Left lung (tissue), 10 donors: ENCODE data around the gene ELOVL5. TPM values are rescaled to one million over a fixed set of nuclear protein-coding genes. Genes with fewer than 3 reads are reported as not detected.
A peak's percentile ranks its signal among the peaks of the same experiment; 100 is the strongest.

Experiments used
- ATAC-seq: fragments of 200-7000 bp; cut with Tn5 transposase; one replicate; pipeline ENCODE4 v1.9.1; 2020; ENCODE audit warnings: moderate library complexity
- DNase-seq, 4 donors: peaks; one replicate each; pipeline ENCODE4 v3.0.0-alpha.2; 2013 to 2020
- H3K27ac ChIP-seq, 2 donors: fragments of 200-600 bp; sonication (generic) in 1 of 2; one replicate each; pipeline versions ENCODE4 v1.5.0 to v1.8.0; 2020 to 2021
- H3K27me3 ChIP-seq, 2 donors: fragments of 200-600 bp; sonication (generic) in 1 of 2; one replicate each; pipeline versions ENCODE4 v1.5.0 to v1.8.0; 2020 to 2021
- H3K36me3 ChIP-seq, 2 donors: fragments of 200-600 bp; sonication (generic) in 1 of 2; one replicate each; pipeline versions ENCODE4 v1.5.0 to v1.8.0; 2020 to 2021
- H3K4me1 ChIP-seq, 2 donors: fragments of 200-600 bp; one replicate each; pipeline ENCODE4 v1.8.0; 2021
- H3K4me3 ChIP-seq, 2 donors: fragments of 200-600 bp; sonication (generic) in 1 of 2; one replicate each; pipeline versions ENCODE4 v1.5.0 to v1.8.0; 2020 to 2021; ENCODE audit warnings: mild to moderate bottlenecking in 1 of 2
- H3K9me3 ChIP-seq, 2 donors: fragments of 200-600 bp; sonication (generic) in 1 of 2; one replicate each; pipeline versions ENCODE4 v1.5.0 to v1.8.0; 2020 to 2021
- CTCF ChIP-seq, 2 donors: fragments of 200-600 bp; sonication (generic) in 1 of 2; IDR thresholded peaks; one replicate each; pipeline versions ENCODE4 v1.5.0 to v1.8.0; 2021; ENCODE audit warnings: antibody characterized with exemption in 2 of 2
- intact Hi-C, 2 donors: fragments of 100-400 bp; cut with DNase I; formaldehyde crosslinking; loops; one replicate each; pipeline versions ENCODE4 v1.11.2 to v1.14.2; 2022
- polyA plus RNA-seq, 6 donors: library from polyadenylated mRNA; unstranded; fragments of 120-200 nt; gene quantifications; one replicate each; pipeline ENCODE4 v1.2.1, GENCODE V29; 2013; ENCODE audit not compliant: insufficient read length in 6 of 6
- total RNA-seq, 2 donors: library from RNA; stranded (reverse); fragmentation: NEBNext Ultra II Directional; extraction: Animal tissue kit (Norgen Biotek cat#: 25700); gene quantifications; one replicate each; pipeline ENCODE4 v1.2.1, GENCODE V29; 2021
- donor health status: DM: no; HTN: yes; CAD: no.
- donor health status: DM: no; HTN: no; CAD: no.

ELOVL5 gene
- total and polyA plus RNA-seq, 8 donors = 54.3 to 132 (median 61.5) TPM

GRCh38 chr6:53339424-53339823, 9.3 kb downstream of the ELOVL5 start:
- DNase-seq = no peak
- intact Hi-C loops = no loop called here
- no peak for TF ChIP-seq CTCF (IDR thresholded peaks at IDR 0.05)

GRCh38 chr6:53338304-53338703, 10.4 kb downstream of the ELOVL5 start:
- DNase-seq (no peak), ATAC-seq (no peak)
- no peak for TF ChIP-seq CTCF (IDR thresholded peaks at IDR 0.05)
- no peaks in the 10 kb centered on the region for H3K36me3 ChIP-seq
- no peaks in the 10 kb centered on the region for H3K27me3 ChIP-seq
- H3K4me1 ChIP-seq = peaks cover 22 to 74% of the 10 kb centered on the region in 2 donors
- intact Hi-C loops = no loop called here
- H3K9me3 ChIP-seq = no peaks in the 10 kb centered on the region
- H3K27ac ChIP-seq = no peak overlapping the region
- H3K4me3 ChIP-seq = no peak overlapping the region

More at GRCh38 chr6:53339424-53339823, 9.3 kb downstream of the ELOVL5 start:
- Histone ChIP-seq H3K27ac (no peak overlapping the region), H3K4me1 (peaks cover 22 to 72% of the 10 kb centered on the region in 2 donors), H3K36me3 (no peaks in the 10 kb centered on the region), H3K4me3 (no peak overlapping the region), H3K27me3 (no peaks in the 10 kb centered on the region), H3K9me3 (no peaks in the 10 kb centered on the region)
- no peak for ATAC-seq

GRCh38 chr6:53336070-53336469, 12.7 kb downstream of the ELOVL5 start:
- intact Hi-C loops = no loop called here
- no peak for TF ChIP-seq CTCF (IDR thresholded peaks at IDR 0.05)
- H3K27me3 ChIP-seq = no peaks in the 10 kb centered on the region
- peaks cover 23 to 59% of the 10 kb centered on the region in 2 donors for H3K4me1 ChIP-seq
- no peaks in the 10 kb centered on the region for H3K9me3 ChIP-seq
- H3K36me3 ChIP-seq = no peaks in the 10 kb centered on the region
- DNase-seq (no peak), ATAC-seq (peak; percentile 80)
- H3K4me3 ChIP-seq = no peak overlapping the region
- H3K27ac ChIP-seq = peak overlapping the region; percentile 22 to 87

- intact Hi-C loops = no loop called here
- Histone ChIP-seq H3K27ac (peak overlapping the region; percentile 22 to 87), H3K4me1 (peaks cover 23 to 59% of the 10 kb centered on the region in 2 donors), H3K9me3 (no peaks in the 10 kb centered on the region), H3K27me3 (no peaks in the 10 kb centered on the region), H3K36me3 (no peaks in the 10 kb centered on the region), H3K4me3 (peak overlapping the region in 1 of 2 donors; percentile 15)
- DNase-seq = no peak
- ATAC-seq = peak; percentile 33
- no peak for TF ChIP-seq CTCF (IDR thresholded peaks at IDR 0.05)
These were observed 13.3 kb downstream of the ELOVL5 start for GRCh38 chr6:53335224-53335994.

- H3K4me3 ChIP-seq = no peak overlapping the region
- peak overlapping the region in 1 of 2 donors; percentile 87 for H3K27ac ChIP-seq
- no peaks in the 10 kb centered on the region for H3K27me3 ChIP-seq
- peaks cover 23 to 59% of the 10 kb centered on the region in 2 donors for H3K4me1 ChIP-seq
- DNase-seq (no peak), ATAC-seq (no peak)
- no peaks in the 10 kb centered on the region for H3K9me3 ChIP-seq
- H3K36me3 ChIP-seq = no peaks in the 10 kb centered on the region
- no peak for TF ChIP-seq CTCF (IDR thresholded peaks at IDR 0.05)
- intact Hi-C loops = no loop called here
These were observed 15.0 kb downstream of the ELOVL5 start for GRCh38 chr6:53333439-53334408.
